ENCODE data around the gene RNF34. TPM values are rescaled to one million over a fixed set of nuclear protein-coding genes. Genes with fewer than 3 reads are reported as not detected.

The RNF34 gene
- total RNA-seq, 1 experiment from 2014 or later = 66.4 TPM

- peaks cover 4% of the 10 kb centered on the region for H3K79me1 ChIP-seq (ENCODE audit: insufficient read depth, low read depth, low read length, poor library complexity, severe bottlenecking)
- no peak overlapping the region for H3T11ph ChIP-seq (ENCODE audit: low read length)
- H3K4me1 ChIP-seq (ENCODE audit: insufficient read depth, low read length) = no peaks in the 10 kb centered on the region
- Mint-ChIP-seq H3K36me3 (ENCODE audit: insufficient read depth in 1 of 3, low read depth in 3 of 3) (peaks cover 0 to 6% (median 0%) of the 10 kb centered on the region in 3 experiments; a peak in 3 of 7 replicates), H3K27ac (no peak overlapping the region), H3K9me3 (no peaks in the 10 kb centered on the region), H3K4me1 (peaks cover 13 to 22% of the 10 kb centered on the region in 2 experiments), H3K4me3 (no peak overlapping the region), H3K27me3 (ENCODE audit: low read depth) (no peaks in the 10 kb centered on the region)
- no peaks in the 10 kb centered on the region for H4K20me1 ChIP-seq (ENCODE audit: control insufficient read depth, insufficient read depth, insufficient read length)
- no peak overlapping the region for H2BK120ac ChIP-seq (ENCODE audit: low read depth, low read length, poor library complexity, severe bottlenecking)
- peaks cover 11% of the 10 kb centered on the region for H3K79me2 ChIP-seq (ENCODE audit: insufficient read depth, low read length)
- no peak overlapping the region for H2BK15ac ChIP-seq (ENCODE audit: low read depth, low read length)
- H3K9ac ChIP-seq (ENCODE audit: extremely low read depth, insufficient read length, low read length) = no peak overlapping the region
- no peak overlapping the region for H3K18ac ChIP-seq (ENCODE audit: insufficient read length, low read depth, low read length)
- H2BK20ac ChIP-seq (ENCODE audit: low read depth, low read length, poor library complexity, severe bottlenecking) = no peak overlapping the region
- no peak overlapping the region for H3K4ac ChIP-seq (ENCODE audit: low read depth, low read length)
- no peak overlapping the region for H2AK5ac ChIP-seq (ENCODE audit: insufficient read length, low read length)
- no peak overlapping the region for H4K91ac ChIP-seq (ENCODE audit: insufficient read length, low read depth, low read length)
- no peak overlapping the region for H2BK5ac ChIP-seq (ENCODE audit: insufficient read length, low read length)
- H4K5ac ChIP-seq (ENCODE audit: insufficient read length, low read depth, low read length) = no peak overlapping the region
- H3K14ac ChIP-seq (ENCODE audit: insufficient read depth, low read length) = no peak overlapping the region
- no peaks in the 10 kb centered on the region for H3K9me3 ChIP-seq (ENCODE audit: control insufficient read depth, low read depth, low read length)
- no peaks in the 10 kb centered on the region for H3K27me3 ChIP-seq (ENCODE audit: insufficient read depth, low read length)
- WGBS (ENCODE audit: extremely low coverage, insufficient read length, low lambda C conversion rate) = no CpG with 5 or more reads among the region's 14 CpGs
- H3K23me2 ChIP-seq (ENCODE audit: insufficient read length, low read depth, low read length, poor library complexity, severe bottlenecking) = peaks cover 8% of the 10 kb centered on the region
- H3K27ac ChIP-seq (ENCODE audit: insufficient read length, low read depth, low read length) = no peak overlapping the region
- H2BK12ac ChIP-seq (ENCODE audit: insufficient read length, low read depth, low read length) = no peak overlapping the region
- H3K4me2 ChIP-seq (ENCODE audit: insufficient read depth, insufficient read length, low read length) = no peak overlapping the region
- H3K56ac ChIP-seq (ENCODE audit: insufficient read length, low read depth, low read length) = no peak overlapping the region
- no peak overlapping the region for H4K8ac ChIP-seq (replicated peaks; ENCODE audit: insufficient read length, low read depth, low read length)
- no peak for DNase-seq
- no peak for TF ChIP-seq CTCF (conservative IDR thresholded peaks at IDR 0.05)
- H3K23ac ChIP-seq (ENCODE audit: insufficient read length, low read depth, low read length) = no peak overlapping the region
- no peak overlapping the region for H2AFZ ChIP-seq (ENCODE audit: low read length)
Observed at GRCh38 chr12:121397521-121397920, 2.4 kb upstream of the RNF34 start.

All from H9 (cell line).